H1 (cell line): ENCODE data around the gene IGFL3. TPM values are rescaled to one million over a fixed set of nuclear protein-coding genes. Genes with fewer than 3 reads are reported as not detected.
A peak's percentile ranks its signal among the peaks of the same experiment; 100 is the strongest.

ENCODE experiments used
- CTCF ChIA-PET: fragments of 300-600 bp; sonication (Branson Sonifier 250); formaldehyde crosslinking; loops from one replicate; lab custom pipeline; 2021; ENCODE audit not compliant: partially characterized antibody; lab: Charles Lee
- POLR2A ChIA-PET: fragments of 300-600 bp; sonication (Branson Sonifier 250); formaldehyde crosslinking; loops from one replicate; lab custom pipeline; 2021; ENCODE audit warnings: inconsistent platforms; ENCODE audit not compliant: partially characterized antibody; lab: Charles Lee
- DNase-seq, 2 experiments: peaks; one replicate each; pipeline versions ENCODE4 v3.0.0 to v3.0.0-alpha.2; 2010 to 2022; ENCODE audit warnings: low spot score in 2 of 2, low read depth in 1 of 2, mixed read lengths in 1 of 2
- FAIRE-seq: peaks from 2 replicates; lab custom pipeline; 2011; peaks lifted over from hg19 to GRCh38; lab: Jason Lieb, UNC
- H2AFZ ChIP-seq: 2 replicates; pipeline ENCODE4 v1.8.1; 2012; ENCODE audit warnings: low read length, inconsistent platforms
- H2AK5ac ChIP-seq: 2 replicates; pipeline ENCODE4 v1.6.1; 2013; ENCODE audit warnings: low read depth, low read length
- H2BK120ac ChIP-seq: replicated peaks from 2 replicates; pipeline ENCODE3; 2013; ENCODE audit warnings: low read depth, low read length, inconsistent platforms
- H2BK12ac ChIP-seq: 2 replicates; pipeline ENCODE4 v1.6.1; 2013; ENCODE audit warnings: low read depth, low read length
- H2BK15ac ChIP-seq: 2 replicates; pipeline ENCODE4 v1.6.1; 2013; ENCODE audit warnings: low read length
- H2BK20ac ChIP-seq: 2 replicates; pipeline ENCODE4 v1.6.1; 2013; ENCODE audit warnings: low read length
- H2BK5ac ChIP-seq: 2 replicates; pipeline ENCODE4 v1.6.1; 2013; ENCODE audit warnings: low read depth, low read length
- H3K14ac ChIP-seq: 2 replicates; pipeline ENCODE4 v1.6.1; 2013; ENCODE audit warnings: inconsistent platforms; ENCODE audit not compliant: insufficient read length
- H3K18ac ChIP-seq: 2 replicates; pipeline ENCODE4 v1.6.1; 2013; ENCODE audit warnings: low read length; ENCODE audit errors: extremely low read depth
- H3K23ac ChIP-seq: 2 replicates; pipeline ENCODE4 v1.6.1; 2013; ENCODE audit warnings: inconsistent platforms; ENCODE audit not compliant: insufficient read length
- H3K23me2 ChIP-seq: 2 replicates; pipeline ENCODE4 v1.6.1; 2013; ENCODE audit warnings: low read depth, low read length
- H3K27ac ChIP-seq: 2 replicates; pipeline ENCODE4 v1.6.1; 2011; ENCODE audit warnings: low read depth, low read length, inconsistent platforms
- H3K27me3 ChIP-seq, 4 experiments: replicated peaks in 1 of 4; 1 replicate in 1 of 4; 2 replicates in 3 of 4; pipeline versions ENCODE4 v1.6.1 to v1.8.1; 2011 to 2013; ENCODE audit warnings: low read length in 3 of 4, mild to moderate bottlenecking in 3 of 4, inconsistent platforms in 2 of 4, mixed read lengths in 2 of 4, moderate library complexity in 1 of 4; ENCODE audit not compliant: control insufficient read depth in 3 of 4, insufficient read depth in 3 of 4; ENCODE audit errors: extremely low read depth in 1 of 4
- H3K36me3 ChIP-seq, 4 experiments: 2 replicates each; pipeline versions ENCODE4 v1.6.1 to v1.8.1; 2011 to 2013; ENCODE audit warnings: mild to moderate bottlenecking in 4 of 4, low read length in 3 of 4, moderate library complexity in 2 of 4, control low read depth in 1 of 4, inconsistent platforms in 1 of 4; ENCODE audit not compliant: insufficient read depth in 4 of 4, control insufficient read depth in 2 of 4
- H3K4ac ChIP-seq: replicated peaks from 2 replicates; pipeline ENCODE3; 2013; ENCODE audit warnings: low read length, low read depth, mixed read lengths, inconsistent platforms; ENCODE audit not compliant: insufficient read length
- H3K4me1 ChIP-seq, 4 experiments: replicated peaks in 1 of 4; 1 replicate in 1 of 4; 2 replicates in 3 of 4; pipeline versions ENCODE4 v1.6.1 to v1.8.1; 2011 to 2013; ENCODE audit warnings: low read length in 3 of 4, inconsistent platforms in 2 of 4, mixed read lengths in 1 of 4; ENCODE audit not compliant: insufficient read depth in 4 of 4, control insufficient read depth in 3 of 4
- H3K4me2 ChIP-seq, 2 experiments: 2 replicates each; pipeline versions ENCODE4 v1.6.1 to v1.8.1; 2011 to 2013; ENCODE audit warnings: low read depth in 2 of 2, low read length in 2 of 2, control low read depth in 1 of 2, inconsistent platforms in 1 of 2, mild to moderate bottlenecking in 1 of 2; ENCODE audit not compliant: insufficient read depth in 1 of 2
- H3K4me3 ChIP-seq, 4 experiments: fragments of 200-600, 300-600 bp in 1 of 4; sonication (generic), shearing (Covaris generic), sonication (Bioruptor Twin) in 1 of 4; 2 replicates each; pipeline versions ENCODE4 v1.5.1 to v1.8.1; 2011 to 2016; ENCODE audit warnings: low read length in 4 of 4, low read depth in 3 of 4, control low read depth in 2 of 4, inconsistent platforms in 2 of 4, mild to moderate bottlenecking in 2 of 4, mixed read lengths in 1 of 4, moderate library complexity in 1 of 4; ENCODE audit not compliant: insufficient read depth in 2 of 4; ENCODE audit errors: extremely low read depth in 1 of 4
- H3K56ac ChIP-seq: replicated peaks from 2 replicates; pipeline ENCODE3; 2013; ENCODE audit warnings: low read depth, mild to moderate bottlenecking, mixed read lengths, low read length, inconsistent platforms; ENCODE audit not compliant: insufficient read length
- H3K79me1 ChIP-seq: 2 replicates; pipeline ENCODE4 v1.6.1; 2013; ENCODE audit warnings: low read depth, low read length, control low read depth
- H3K79me2 ChIP-seq, 2 experiments: 2 replicates each; pipeline versions ENCODE4 v1.6.1 to v1.8.1; 2012 to 2013; ENCODE audit warnings: low read length in 2 of 2, mild to moderate bottlenecking in 2 of 2, inconsistent platforms in 1 of 2; ENCODE audit not compliant: insufficient read depth in 2 of 2, control insufficient read depth in 1 of 2
- H3K9ac ChIP-seq, 4 experiments: replicated peaks in 1 of 4; 1 replicate in 1 of 4; 2 replicates in 3 of 4; pipeline versions ENCODE4 v1.6.1 to v1.8.1; 2011 to 2013; ENCODE audit warnings: low read depth in 3 of 4, low read length in 3 of 4, control low read depth in 2 of 4, mild to moderate bottlenecking in 2 of 4, moderate library complexity in 2 of 4, inconsistent platforms in 1 of 4; ENCODE audit errors: extremely low read depth in 1 of 4
- H3K9me3 ChIP-seq, 2 experiments: 2 replicates each; pipeline versions ENCODE4 v1.6.1 to v1.8.1; 2012 to 2013; ENCODE audit warnings: mild to moderate bottlenecking in 2 of 2, moderate library complexity in 2 of 2, control low read depth in 1 of 2, inconsistent platforms in 1 of 2, low read depth in 1 of 2, low read length in 1 of 2, mixed read lengths in 1 of 2; ENCODE audit not compliant: insufficient read depth in 2 of 2
- H4K20me1 ChIP-seq, 2 experiments: replicated peaks in 1 of 2; 2 replicates each; pipeline versions ENCODE3 to v1.8.1; 2011 to 2013; ENCODE audit warnings: inconsistent platforms in 2 of 2, low read length in 2 of 2, mild to moderate bottlenecking in 1 of 2; ENCODE audit not compliant: insufficient read depth in 2 of 2, control insufficient read depth in 1 of 2
- H4K5ac ChIP-seq: 2 replicates; pipeline ENCODE4 v1.6.1; 2013; ENCODE audit warnings: low read length, low read depth, mixed read lengths, inconsistent platforms; ENCODE audit not compliant: insufficient read length
- H4K8ac ChIP-seq: 2 replicates; pipeline ENCODE4 v1.8.0; 2013; ENCODE audit warnings: mild to moderate bottlenecking, moderate library complexity, low read length, inconsistent platforms; ENCODE audit not compliant: insufficient read depth; ENCODE audit errors: extremely low read depth
- H4K91ac ChIP-seq: replicated peaks from 2 replicates; pipeline ENCODE3; 2013; ENCODE audit warnings: low read length, mixed read lengths, inconsistent platforms; ENCODE audit not compliant: insufficient read length
- CBX5 ChIP-seq: fragments of 300-800, 300-1000 bp; sonication (generic); IDR thresholded peaks from 2 replicates; pipeline ENCODE4 v1.7.1; 2016; ENCODE audit warnings: antibody characterized with exemption, low read length, low read depth
- GTF2F1 ChIP-seq: IDR thresholded peaks from 2 replicates; pipeline ENCODE4 v1.6.1; 2012; ENCODE audit warnings: low read depth, low read length, improper control_type of control experiment, borderline replicate concordance
- NRF1 ChIP-seq: IDR thresholded peaks from 2 replicates; pipeline ENCODE4 v1.6.1; 2011; ENCODE audit warnings: mild to moderate bottlenecking, low read depth, low read length, improper control_type of control experiment
- POLR2A ChIP-seq, 2 experiments: IDR thresholded peaks; 1 replicate in 1 of 2; 2 replicates in 1 of 2; pipeline ENCODE4 v1.6.1; 2011; ENCODE audit warnings: low read depth in 2 of 2, low read length in 2 of 2, mild to moderate bottlenecking in 2 of 2; ENCODE audit errors: control extremely low read depth in 1 of 2
- POU5F1 ChIP-seq: IDR thresholded peaks from 2 replicates; pipeline ENCODE4 v1.6.1; 2011; ENCODE audit warnings: low read depth, mild to moderate bottlenecking, low read length, moderate library complexity
- RNF2 ChIP-seq: fragments of 200-900, 300-1000 bp; sonication (generic); IDR thresholded peaks from 2 replicates; pipeline ENCODE4 v1.7.1; 2016; ENCODE audit warnings: borderline replicate concordance, low read depth, mild to moderate bottlenecking, antibody characterized with exemption, low read length; ENCODE audit not compliant: poor library complexity, severe bottlenecking; ENCODE audit errors: missing control alignments
- SAP30 ChIP-seq: fragments of 300-600 bp; sonication (generic); IDR thresholded peaks from 2 replicates; pipeline ENCODE4 v1.7.1; 2012; ENCODE audit warnings: low read length, moderate library complexity, mild to moderate bottlenecking, inconsistent platforms; ENCODE audit not compliant: insufficient read depth, insufficient replicate concordance
- WGBS, 2 experiments: shearing (Covaris generic) in 1 of 2; methylation state at CpG; one replicate each; pipeline versions ENCODE4 v1.1.6 to v1.1.7; 2013 to 2015; ENCODE audit warnings: low lambda C conversion rate in 2 of 2, mixed read lengths in 2 of 2, inconsistent platforms in 1 of 2, low coverage in 1 of 2, missing lambda C conversion rate in 1 of 2; ENCODE audit not compliant: insufficient replicate concordance in 2 of 2, insufficient coverage in 1 of 2, insufficient read length in 1 of 2; ENCODE audit errors: extremely low coverage in 1 of 2, missing lambda C conversion rate in 1 of 2; 5-methylcytosine and 5-hydroxymethylcytosine counted together
- long read RNA-seq, 2 experiments: library from RNA in 1 of 2; library from capped mRNA in 1 of 2; stranded (forward); transcript quantifications; one replicate each; pipeline ENCODE4 v2.0.0, GENCODE V29; 2021; ENCODE audit warnings: inconsistent platforms in 1 of 2
- polyA minus RNA-seq, 3 experiments: library from RNA; depleted of rRNA, polyadenylated mRNA; stranded (reverse); fragments of >200 nt; gene quantifications; 1 replicate in 2 of 3; 2 replicates in 1 of 3; pipeline ENCODE4 v1.2.3, GENCODE V29; 2011
- polyA plus RNA-seq, 7 experiments: library from polyadenylated mRNA; depleted of rRNA in 3 of 7; stranded (reverse) in 5 of 7; unstranded in 2 of 7; fragments of >200 nt in 5 of 7; fragments of 200-250 nt in 2 of 7; gene quantifications; 1 replicate in 5 of 7; 2 replicates in 1 of 7; 4 replicates in 1 of 7; pipeline versions ENCODE4 v1.2.1 to v1.2.3, GENCODE V29; 2011 to 2013; ENCODE audit warnings: missing spikeins in 2 of 7, mixed read lengths in 2 of 7
- total RNA-seq: library from RNA; stranded (reverse); fragmentation: NEBNext Ultra II Directional; extraction: Animal tissue kit (Norgen Biotek cat#: 25700); gene quantifications from 2 replicates; pipeline ENCODE4 v1.2.1, GENCODE V29; 2021

IGFL3 gene
- total RNA-seq (not detected in 2 replicates), polyA plus RNA-seq (2011; rRNA removed) (0.12 and 0.28 TPM in 2 replicates), polyA minus RNA-seq (2011; rRNA and poly(A)+ RNA removed) (not detected in 2 replicates)
- 0.14 TPM for polyA plus RNA-seq (2011; cell fraction: cytosol; rRNA removed)
- polyA plus RNA-seq (2011; cell fraction: nucleus; rRNA removed): not detected
- polyA plus RNA-seq (2012, experiment 1 of 2): 0.32 TPM in 1 of 4 replicates, not detected in the others
- not detected for polyA plus RNA-seq (2012, experiment 2 of 2)
- polyA plus RNA-seq (2013, experiment 1 of 2): 0.28 TPM
- polyA plus RNA-seq (2013, experiment 2 of 2): 0.29 TPM
- not detected for polyA minus RNA-seq (2011; cell fraction: cytosol; rRNA and poly(A)+ RNA removed)
- polyA minus RNA-seq (2011; cell fraction: nucleus; rRNA and poly(A)+ RNA removed): not detected
- long read RNA-seq, experiment 1: 0 reads
- long read RNA-seq, experiment 2: 0 reads

- H3K23ac ChIP-seq: no peak within 1 kb of the TSS
- H2BK12ac ChIP-seq: 0 out of 2 replicates have a peak within 1 kb of the TSS, but pooled peaks have one; percentile 79
- no peak within 1 kb of the TSS for H3K27ac ChIP-seq
- H3K36me3 ChIP-seq: no peaks in the 10 kb centered on the region
- peaks cover 0 to 5% (median 0%) of the 10 kb centered on the region in 4 experiments; a peak in 2 of 7 replicates for H3K4me1 ChIP-seq
- no peak within 1 kb of the TSS for H4K8ac ChIP-seq
- ChIA-PET CTCF (interaction anchor here (0.6 to 1.1 kb wide), 4 partner anchors 23 to 393 kb away, joined by 3 to 4 read pairs (median 3); no protein-coding TSS in a partner anchor), POLR2A (interaction anchor here (1.0 to 3.1 kb wide), 2 partner anchors 9 kb away, joined by 3 to 13 read pairs; no protein-coding TSS in a partner anchor)
- 90% methylated on average over 5 of the region's 5 CpGs; no CpG with 5 or more reads in 1 of the 2 experiments for WGBS, 2 experiments
- no peak for DNase-seq
- H2BK5ac ChIP-seq: no peak within 1 kb of the TSS
- H2BK120ac ChIP-seq: no peak within 1 kb of the TSS
- no peak within 1 kb of the TSS for H3K56ac ChIP-seq
- no peak within 1 kb of the TSS for H3K18ac ChIP-seq
- no peak within 1 kb of the TSS for H3K14ac ChIP-seq
- no peaks in the 10 kb centered on the region for H3K79me2 ChIP-seq
- no peak within 1 kb of the TSS for H2BK20ac ChIP-seq
- peaks cover 0 to 5% of the 10 kb centered on the region in 2 experiments; a peak in 1 of 4 replicates for H3K9me3 ChIP-seq
- no peak within 1 kb of the TSS for H3K4me3 ChIP-seq
- FAIRE-seq: no peak
- no peak within 1 kb of the TSS for H2AK5ac ChIP-seq
- no peaks in the 10 kb centered on the region for H3K27me3 ChIP-seq
- H3K79me1 ChIP-seq: no peaks in the 10 kb centered on the region
- H3K9ac ChIP-seq: no peak within 1 kb of the TSS
- H2AFZ ChIP-seq: 0 out of 2 replicates have a peak within 1 kb of the TSS, but pooled peaks have one; percentile 15
- no peak within 1 kb of the TSS for H3K4ac ChIP-seq
- H3K23me2 ChIP-seq: no peaks in the 10 kb centered on the region
- H3K4me2 ChIP-seq: no peak within 1 kb of the TSS
- no peaks in the 10 kb centered on the region for H4K20me1 ChIP-seq
- H4K91ac ChIP-seq: no peak within 1 kb of the TSS
- H4K5ac ChIP-seq: no peak within 1 kb of the TSS
- H2BK15ac ChIP-seq: no peak within 1 kb of the TSS
- TF ChIP-seq CBX5: no peak
- TF ChIP-seq POLR2A (IDR thresholded peaks at IDR 0.05; ENCODE audit: control extremely low read depth in 1 of 2, low read depth in 2 of 2, low read length in 2 of 2): no peak
- no peak for TF ChIP-seq POU5F1
- no peak for TF ChIP-seq RNF2
- no peak for TF ChIP-seq GTF2F1
- no peak for TF ChIP-seq NRF1
- TF ChIP-seq SAP30: no peak
Observed at GRCh38 chr19:46124638-46125115, at the start of gene IGFL3. Gene IGFL3 (minus strand): TSS chr19:46124688. CDS start chr19:46124649, 39 bp downstream.
